ENCODE data around the gene ADD1. TPM values are rescaled to one million over a fixed set of nuclear protein-coding genes. Genes with fewer than 3 reads are reported as not detected.
A peak's percentile ranks its signal among the peaks of the same experiment; 100 is the strongest.

ADD1 gene
- total and polyA plus RNA-seq, 12 donors = 163 to 448 (median 214) TPM

- DNase-seq (peak in 1 of 2 donors; percentile 14), ATAC-seq (peak in 1 of 8 donors; percentile 5)
- Histone ChIP-seq H3K36me3 (peaks cover 0 to 88% (median 9%) of the 10 kb centered on the region in 9 donors), H3K27ac (peak overlapping the region in 1 of 10 donors; percentile 6), H3K27me3 (no peaks in the 10 kb centered on the region), H3K9me3 (no peaks in the 10 kb centered on the region), H3K4me1 (peaks cover 0 to 27% (median 17%) of the 10 kb centered on the region in 9 donors), H3K4me3 (no peak overlapping the region)
- 87 to 97% methylated on average over 4 of the region's 4 CpGs for WGBS, 2 donors
- intact Hi-C loops (cut with DNase I) = loop anchor here in 1 of 10 donors (5.0 kb wide), 1 partner anchor 846 kb away; no protein-coding TSS in a partner anchor
- no peak for TF ChIP-seq CTCF (IDR thresholded peaks at IDR 0.05)
Measured at GRCh38 chr4:2823301-2823670, 20.4 kb upstream of the ADD1 start.

GRCh38 chr4:2823671-2824328 is 19.8 kb upstream of the ADD1 start:
- intact Hi-C loops (cut with DNase I) = loop anchor here in 1 of 10 donors (5.0 kb wide), 1 partner anchor 846 kb away; no protein-coding TSS in a partner anchor
- TF ChIP-seq CTCF (IDR thresholded peaks at IDR 0.05) = no peak
- 72 to 75% methylated on average over 14 of the region's 14 CpGs for WGBS, 2 donors
- peaks cover 0 to 22% (median 15%) of the 10 kb centered on the region in 9 donors for H3K4me1 ChIP-seq
- H3K9me3 ChIP-seq = no peaks in the 10 kb centered on the region
- peak in 1 of 2 donors; percentile 31 for DNase-seq
- peak; percentile 9 to 54 (median 32) for ATAC-seq
- H3K27me3 ChIP-seq = no peaks in the 10 kb centered on the region
- peak overlapping the region in 1 of 10 donors; percentile 61 for H3K27ac ChIP-seq
- H3K36me3 ChIP-seq = peaks cover 0 to 93% (median 9%) of the 10 kb centered on the region in 9 donors
- no peak overlapping the region for H3K4me3 ChIP-seq

- TF ChIP-seq CTCF (IDR thresholded peaks at IDR 0.05) = no peak
Measured at GRCh38 chr4:2824329-2824835, 19.3 kb upstream of the ADD1 start.

GRCh38 chr4:2824836-2825381 is 18.7 kb upstream of the ADD1 start:
- H3K36me3 ChIP-seq = peaks cover 0 to 95% (median 9%) of the 10 kb centered on the region in 9 donors

More at GRCh38 chr4:2824329-2824835, 19.3 kb upstream of the ADD1 start:
- 88 to 91% methylated on average over 24 of the region's 24 CpGs for WGBS, 2 donors
- intact Hi-C loops (cut with DNase I) = loop anchor here in 1 of 10 donors (5.0 kb wide), 1 partner anchor 847 kb away; no protein-coding TSS in a partner anchor
- no peaks in the 10 kb centered on the region for H3K9me3 ChIP-seq
- H3K4me1 ChIP-seq = peaks cover 0 to 18% (median 12%) of the 10 kb centered on the region in 9 donors
- peaks cover 0 to 93% (median 9%) of the 10 kb centered on the region in 9 donors for H3K36me3 ChIP-seq
- DNase-seq (no peak), ATAC-seq (no peak)
- no peak overlapping the region for H3K4me3 ChIP-seq
- H3K27ac ChIP-seq = peak overlapping the region in 1 of 10 donors; percentile 61
- no peaks in the 10 kb centered on the region for H3K27me3 ChIP-seq

More at GRCh38 chr4:2824836-2825381, 18.7 kb upstream of the ADD1 start:
- 83 to 84% methylated on average over 17 of the region's 17 CpGs for WGBS, 2 donors
- Histone ChIP-seq H3K4me3 (no peak overlapping the region), H3K4me1 (peaks cover 0 to 18% (median 11%) of the 10 kb centered on the region in 9 donors), H3K9me3 (no peaks in the 10 kb centered on the region), H3K27ac (no peak overlapping the region), H3K27me3 (no peaks in the 10 kb centered on the region)
- no peak for TF ChIP-seq CTCF (IDR thresholded peaks at IDR 0.05)
- DNase-seq (peak in 1 of 2 donors; percentile 25), ATAC-seq (peak in 3 of 8 donors; percentile 32 to 76 (median 32))
- intact Hi-C loops (cut with DNase I) = loop anchor here in 1 of 10 donors (5.0 kb wide), 1 partner anchor 848 kb away; no protein-coding TSS in a partner anchor

Data from heart right ventricle (tissue), 16 donors.